Left lung (tissue), 10 donors: Measurements from ENCODE around the gene LRRC37A3. TPM values are rescaled to one million over a fixed set of nuclear protein-coding genes. Genes with fewer than 3 reads are reported as not detected.
"Not testable (repeated sequence)": the region's sequence is repeated elsewhere in the genome, so short reads cannot be mapped to it uniquely, and the experiment has no call there.

Source experiments
- ATAC-seq: fragments of 200-7000 bp; cut with Tn5 transposase; one replicate; pipeline ENCODE4 v1.9.1; 2020; ENCODE audit warnings: moderate library complexity
- DNase-seq, 4 donors: peaks; one replicate each; pipeline ENCODE4 v3.0.0-alpha.2; 2013 to 2020
- H3K27ac ChIP-seq, 2 donors: fragments of 200-600 bp; sonication (generic) in 1 of 2; one replicate each; pipeline versions ENCODE4 v1.5.0 to v1.8.0; 2020 to 2021
- H3K27me3 ChIP-seq, 2 donors: fragments of 200-600 bp; sonication (generic) in 1 of 2; one replicate each; pipeline versions ENCODE4 v1.5.0 to v1.8.0; 2020 to 2021
- H3K36me3 ChIP-seq, 2 donors: fragments of 200-600 bp; sonication (generic) in 1 of 2; one replicate each; pipeline versions ENCODE4 v1.5.0 to v1.8.0; 2020 to 2021
- H3K4me1 ChIP-seq, 2 donors: fragments of 200-600 bp; one replicate each; pipeline ENCODE4 v1.8.0; 2021
- H3K4me3 ChIP-seq, 2 donors: fragments of 200-600 bp; sonication (generic) in 1 of 2; one replicate each; pipeline versions ENCODE4 v1.5.0 to v1.8.0; 2020 to 2021; ENCODE audit warnings: mild to moderate bottlenecking in 1 of 2
- H3K9me3 ChIP-seq, 2 donors: fragments of 200-600 bp; sonication (generic) in 1 of 2; one replicate each; pipeline versions ENCODE4 v1.5.0 to v1.8.0; 2020 to 2021
- intact Hi-C, 2 donors: fragments of 100-400 bp; cut with DNase I; formaldehyde crosslinking; loops; one replicate each; pipeline versions ENCODE4 v1.11.2 to v1.14.2; 2022
- polyA plus RNA-seq, 6 donors: library from polyadenylated mRNA; unstranded; fragments of 120-200 nt; gene quantifications; one replicate each; pipeline ENCODE4 v1.2.1, GENCODE V29; 2013; ENCODE audit not compliant: insufficient read length in 6 of 6
- total RNA-seq, 2 donors: library from RNA; stranded (reverse); fragmentation: NEBNext Ultra II Directional; extraction: Animal tissue kit (Norgen Biotek cat#: 25700); gene quantifications; one replicate each; pipeline ENCODE4 v1.2.1, GENCODE V29; 2021
- TF ChIP-seq, protein P1 (sequence below), 2 donors: fragments of 200-600 bp; sonication (generic) in 1 of 2; IDR thresholded peaks; one replicate each; pipeline versions ENCODE4 v1.5.0 to v1.8.0; 2021; ENCODE audit warnings: antibody characterized with exemption in 2 of 2
- donor health status: DM: no; HTN: yes; CAD: no.
- donor health status: DM: no; HTN: no; CAD: no.

Gene LRRC37A3
- total and polyA plus RNA-seq, 8 donors = 9.8 to 45.0 (median 29.6) TPM

DNA sequence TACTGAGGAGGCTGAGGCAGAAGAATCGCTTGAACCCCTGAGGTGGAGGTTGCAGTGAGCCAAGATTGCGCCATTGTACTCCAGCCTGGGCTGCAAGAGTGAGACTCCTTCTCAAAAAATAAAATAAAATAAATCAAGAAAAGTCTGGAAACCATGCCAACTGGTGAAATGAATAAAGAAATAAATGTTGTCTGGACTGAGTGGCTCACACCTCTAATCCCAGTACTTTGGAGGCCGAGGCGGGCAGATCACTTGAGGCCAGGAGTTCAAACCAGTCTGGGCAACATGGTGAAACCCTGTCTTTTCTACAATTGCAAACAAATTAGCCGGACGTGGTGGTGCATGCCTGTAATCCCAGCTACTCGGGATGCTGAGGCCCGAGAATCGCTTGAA is 744 bp upstream of the LRRC37A3 start:
- intact Hi-C loops = no loop called here

DNA sequence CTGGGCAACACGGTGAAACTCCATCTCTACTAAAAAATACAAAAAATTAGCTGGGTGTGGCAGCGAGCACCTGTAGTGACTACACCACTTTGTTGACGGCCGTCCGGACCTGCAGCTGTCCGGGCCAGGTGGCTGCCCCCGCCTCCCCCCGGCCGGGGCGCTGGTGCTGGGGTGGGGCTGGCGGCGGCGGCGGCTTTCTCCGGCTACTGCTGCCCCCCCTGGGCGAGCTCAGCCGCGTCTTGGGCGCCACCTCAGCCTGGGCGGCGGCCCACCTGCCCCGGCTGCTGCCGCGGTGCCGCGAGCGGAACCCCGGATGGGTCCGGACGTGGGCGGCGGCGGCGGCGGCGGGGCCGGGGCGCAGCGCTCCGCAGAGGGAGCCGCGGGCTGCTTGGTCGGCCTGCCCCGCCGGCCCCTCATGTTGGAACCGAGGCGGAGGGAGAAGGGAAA is 413 bp downstream of the LRRC37A3 start:
- peak overlapping the region; percentile 54 to 57 for H3K4me3 ChIP-seq
- H3K36me3 ChIP-seq, H3K27me3 ChIP-seq, intact Hi-C loops, H3K9me3 ChIP-seq: not testable (repeated sequence)
- peak overlapping the region; percentile 95 for H3K27ac ChIP-seq
- DNase-seq = peak in 3 of 4 donors; percentile 26 to 91 (median 72)
- H3K4me1 ChIP-seq = peaks cover 0 to 13% of the 10 kb centered on the region in 2 donors
- peak; percentile 57 for ATAC-seq

More for the DNA sequence above, 744 bp upstream of the LRRC37A3 start:
- Histone ChIP-seq H3K4me3 (peak overlapping the region; percentile 54 to 57), H3K27ac (peak overlapping the region; percentile 95), H3K36me3 (no peaks in the 10 kb centered on the region), H3K4me1 (peaks cover 0 to 13% of the 10 kb centered on the region in 2 donors), H3K9me3 (no peaks in the 10 kb centered on the region), H3K27me3 (no peaks in the 10 kb centered on the region)
- ATAC-seq (peak; percentile 25), DNase-seq (no peak)
- TF ChIP-seq, protein P1, sequence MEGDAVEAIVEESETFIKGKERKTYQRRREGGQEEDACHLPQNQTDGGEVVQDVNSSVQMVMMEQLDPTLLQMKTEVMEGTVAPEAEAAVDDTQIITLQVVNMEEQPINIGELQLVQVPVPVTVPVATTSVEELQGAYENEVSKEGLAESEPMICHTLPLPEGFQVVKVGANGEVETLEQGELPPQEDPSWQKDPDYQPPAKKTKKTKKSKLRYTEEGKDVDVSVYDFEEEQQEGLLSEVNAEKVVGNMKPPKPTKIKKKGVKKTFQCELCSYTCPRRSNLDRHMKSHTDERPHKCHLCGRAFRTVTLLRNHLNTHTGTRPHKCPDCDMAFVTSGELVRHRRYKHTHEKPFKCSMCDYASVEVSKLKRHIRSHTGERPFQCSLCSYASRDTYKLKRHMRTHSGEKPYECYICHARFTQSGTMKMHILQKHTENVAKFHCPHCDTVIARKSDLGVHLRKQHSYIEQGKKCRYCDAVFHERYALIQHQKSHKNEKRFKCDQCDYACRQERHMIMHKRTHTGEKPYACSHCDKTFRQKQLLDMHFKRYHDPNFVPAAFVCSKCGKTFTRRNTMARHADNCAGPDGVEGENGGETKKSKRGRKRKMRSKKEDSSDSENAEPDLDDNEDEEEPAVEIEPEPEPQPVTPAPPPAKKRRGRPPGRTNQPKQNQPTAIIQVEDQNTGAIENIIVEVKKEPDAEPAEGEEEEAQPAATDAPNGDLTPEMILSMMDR (IDR thresholded peaks at IDR 0.05) = no peak

DNA sequence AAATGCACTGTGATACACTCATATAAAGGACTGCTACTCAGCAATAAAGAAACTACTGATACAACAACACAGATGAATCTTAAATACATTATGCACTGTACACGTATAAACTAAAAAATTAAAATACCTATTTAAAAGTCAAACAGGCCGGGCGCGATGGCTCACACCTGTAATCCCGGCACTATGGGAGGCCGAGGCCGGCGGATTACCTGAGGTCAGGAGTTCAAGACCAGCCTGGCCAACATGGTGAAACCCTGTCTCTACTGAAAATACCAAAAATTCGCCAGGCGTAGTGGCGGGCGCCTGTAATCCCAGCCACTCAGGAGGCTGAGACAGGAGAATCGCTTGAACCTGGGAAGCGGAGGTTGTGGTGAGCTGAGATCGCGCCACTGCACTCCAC is 1.7 kb downstream of the LRRC37A3 start:
- H3K4me1 ChIP-seq, H3K27ac ChIP-seq, intact Hi-C loops, H3K9me3 ChIP-seq, H3K27me3 ChIP-seq, ATAC-seq, H3K36me3 ChIP-seq, H3K4me3 ChIP-seq: not testable (repeated sequence)
- DNase-seq = peak in 1 of 4 donors; percentile 60

DNA sequence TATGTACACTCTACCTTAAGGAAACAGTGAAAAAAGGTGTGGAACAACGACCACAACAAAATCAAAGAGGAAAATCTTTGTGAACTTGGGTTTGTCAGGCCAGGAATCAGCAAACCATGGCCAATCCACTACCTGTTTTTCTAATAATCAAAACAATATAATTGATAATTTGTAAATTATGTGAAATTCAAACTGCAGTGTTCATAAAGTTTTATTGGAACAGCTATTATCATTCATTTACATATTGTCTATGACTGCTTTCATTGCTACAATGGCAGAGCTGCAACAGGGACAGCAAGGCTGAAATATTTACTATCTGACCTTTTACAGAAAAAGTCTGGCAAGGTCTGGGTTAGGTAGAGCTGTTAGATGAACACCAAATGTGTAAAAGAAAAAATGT is 4.0 kb downstream of the LRRC37A3 start:
- H3K27ac ChIP-seq, DNase-seq, H3K9me3 ChIP-seq, ATAC-seq, H3K27me3 ChIP-seq, H3K36me3 ChIP-seq, H3K4me3 ChIP-seq, intact Hi-C loops, H3K4me1 ChIP-seq: not testable (repeated sequence)

DNA sequence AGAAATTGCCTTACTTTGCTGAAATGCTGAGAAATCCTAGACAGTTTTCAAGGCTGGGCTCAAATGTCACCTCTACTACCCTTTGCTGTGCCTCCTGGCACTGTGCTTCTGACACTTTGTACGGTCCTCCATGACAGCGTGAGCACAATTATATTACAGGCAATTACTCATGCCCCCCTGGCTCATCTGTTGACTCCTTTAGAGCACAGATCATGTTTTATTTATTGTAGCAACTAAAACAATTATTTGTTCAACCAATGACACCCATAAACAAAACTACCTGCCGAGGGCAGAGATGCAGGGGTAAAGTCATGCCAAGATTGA is 9.1 kb downstream of the LRRC37A3 start:
- intact Hi-C loops = not testable (repeated sequence)

DNA sequence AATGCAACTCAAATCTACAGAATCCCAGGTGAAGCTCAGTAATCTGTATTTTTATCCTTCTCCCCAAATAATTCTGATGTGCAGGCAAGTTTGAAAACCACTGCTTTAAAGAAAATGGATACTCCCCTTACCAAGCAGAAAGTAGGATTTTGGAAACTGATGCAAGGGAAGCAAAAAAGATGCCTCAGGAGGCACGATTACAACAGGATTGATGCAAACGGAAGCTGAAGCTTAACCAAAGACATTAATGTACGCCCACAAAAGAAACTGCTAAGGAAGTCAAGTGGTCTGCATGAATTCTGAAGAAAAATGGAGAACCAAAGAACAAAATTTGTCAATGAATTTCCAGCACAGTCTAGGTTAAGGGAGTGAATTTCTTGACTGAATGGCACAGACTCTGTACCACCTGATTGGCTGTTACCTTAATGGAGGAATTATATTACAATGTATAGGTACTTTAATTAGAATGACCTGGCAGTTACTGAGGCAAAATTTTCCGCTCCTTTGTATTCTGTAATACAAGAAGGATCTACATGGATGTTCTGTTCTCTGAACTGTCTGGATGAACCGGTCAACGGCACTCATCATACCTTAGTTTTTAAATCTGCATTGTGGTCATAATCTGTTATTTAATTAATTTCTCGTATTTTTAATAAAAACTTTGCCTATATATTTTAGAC is 9.6 kb downstream of the LRRC37A3 start:
- H3K27me3 ChIP-seq, H3K27ac ChIP-seq, ATAC-seq, DNase-seq, intact Hi-C loops, H3K4me3 ChIP-seq, H3K36me3 ChIP-seq, H3K4me1 ChIP-seq, H3K9me3 ChIP-seq: not testable (repeated sequence)

More for the DNA sequence above, 9.1 kb downstream of the LRRC37A3 start:
- H3K4me3 ChIP-seq, H3K27ac ChIP-seq, H3K36me3 ChIP-seq, ATAC-seq, H3K4me1 ChIP-seq, H3K9me3 ChIP-seq, DNase-seq, H3K27me3 ChIP-seq: not testable (repeated sequence)

DNA sequence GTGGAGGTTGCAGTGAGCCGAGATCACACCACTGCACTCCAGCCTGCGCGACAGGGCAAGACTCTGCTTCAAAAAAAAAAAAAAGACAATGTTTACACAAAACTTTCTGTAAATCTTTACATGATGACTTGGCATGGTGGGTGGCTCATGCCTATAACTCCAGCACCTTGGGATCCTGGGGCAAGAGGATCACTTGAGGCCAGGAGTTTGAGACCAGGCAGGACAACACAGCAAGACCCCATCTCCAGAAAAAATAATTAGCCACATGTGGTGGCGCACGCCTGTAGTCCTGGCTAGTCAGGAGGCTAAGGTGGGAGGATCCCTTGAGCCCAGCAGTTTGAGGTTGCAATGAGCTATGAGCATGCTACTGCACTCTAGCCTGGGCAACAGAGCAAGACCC is 15.2 kb downstream of the LRRC37A3 start:
- H3K4me3 ChIP-seq, DNase-seq, H3K36me3 ChIP-seq, H3K4me1 ChIP-seq, intact Hi-C loops, H3K27me3 ChIP-seq, H3K9me3 ChIP-seq, H3K27ac ChIP-seq: not testable (repeated sequence)
- peak; percentile 31 for ATAC-seq

DNA sequence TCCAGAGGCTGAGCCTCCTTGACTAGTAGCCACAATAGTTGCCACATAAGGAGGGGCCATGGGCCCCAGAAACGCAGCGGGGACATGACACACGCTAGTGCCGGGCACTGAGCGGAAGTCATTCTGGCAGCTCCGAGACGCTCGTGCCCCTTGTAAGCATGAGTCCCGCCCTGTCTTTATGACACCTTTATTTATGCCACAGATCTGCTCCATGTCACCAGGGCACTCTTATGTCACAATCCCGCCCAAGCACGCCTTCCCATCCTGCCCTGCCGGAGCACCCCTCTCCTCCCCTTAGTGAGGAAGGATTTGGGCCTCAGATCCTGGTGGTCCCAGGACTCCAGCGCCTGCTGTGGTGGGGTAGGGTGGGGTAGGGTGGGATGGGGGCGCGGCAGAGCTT is 22.1 kb downstream of the LRRC37A3 start:
- H3K4me3 ChIP-seq, H3K9me3 ChIP-seq, ATAC-seq, H3K27ac ChIP-seq, H3K27me3 ChIP-seq, intact Hi-C loops, H3K36me3 ChIP-seq, H3K4me1 ChIP-seq: not testable (repeated sequence)
- DNase-seq = peak in 1 of 4 donors; percentile 49

DNA sequence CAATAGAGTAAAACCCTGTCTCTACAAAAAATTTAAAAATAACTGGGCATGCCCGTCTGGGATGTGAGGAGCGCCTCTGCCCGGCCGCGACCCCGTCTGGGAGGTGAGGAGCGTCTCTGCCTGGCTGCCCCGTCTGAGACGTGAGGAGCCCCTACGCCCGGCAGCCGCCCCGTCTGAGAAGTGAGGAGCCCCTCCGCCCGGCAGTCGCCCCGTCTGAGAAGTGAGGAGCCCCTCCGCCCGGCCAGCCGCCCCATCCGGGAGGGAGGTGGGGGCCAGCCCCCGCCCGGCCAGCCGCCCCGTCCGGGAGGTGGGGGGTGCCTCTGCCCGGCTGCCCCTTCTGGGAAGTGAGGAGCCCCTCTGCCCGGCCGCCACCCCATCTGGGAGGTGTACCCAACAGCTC is 45.1 kb downstream of the LRRC37A3 start:
- H3K27me3 ChIP-seq, H3K36me3 ChIP-seq, DNase-seq, H3K4me3 ChIP-seq, H3K9me3 ChIP-seq, intact Hi-C loops, H3K4me1 ChIP-seq, ATAC-seq, H3K27ac ChIP-seq: not testable (repeated sequence)
